Large intestine (tissue), 3 donors: Measurements from ENCODE around the gene NPIPA1. TPM values are rescaled to one million over a fixed set of nuclear protein-coding genes. Genes with fewer than 3 reads are reported as not detected.
"Not testable (repeated sequence)": the region's sequence is repeated elsewhere in the genome, so short reads cannot be mapped to it uniquely, and the experiment has no call there.

Experiments
- DNase-seq, 2 donors: peaks; one replicate each; pipeline versions ENCODE4 v3.0.0 to v3.0.0-alpha.2; 2013
- H3K27ac ChIP-seq: one replicate; pipeline ENCODE4 v1.5.1; 2013; ENCODE audit warnings: low read length
- H3K27me3 ChIP-seq: 2 replicates; pipeline ENCODE4 v1.6.1; 2013; ENCODE audit warnings: low read length; ENCODE audit not compliant: control insufficient read depth, insufficient read depth
- H3K36me3 ChIP-seq: 2 replicates; pipeline ENCODE4 v1.6.1; 2013; ENCODE audit warnings: low read length; ENCODE audit not compliant: control insufficient read depth, insufficient read depth
- H3K4me1 ChIP-seq: one replicate; pipeline ENCODE4 v1.6.1; 2013; ENCODE audit warnings: low read length; ENCODE audit not compliant: control insufficient read depth, insufficient read depth
- H3K4me3 ChIP-seq: one replicate; pipeline ENCODE4 v1.5.1; 2013; ENCODE audit warnings: low read length
- H3K9me3 ChIP-seq: one replicate; pipeline ENCODE4 v1.6.1; 2013; ENCODE audit warnings: mild to moderate bottlenecking, low read depth, low read length, moderate library complexity; ENCODE audit not compliant: control insufficient read depth
- WGBS: methylation state at CpG from one replicate; pipeline ENCODE4 v1.1.5; 2013; ENCODE audit warnings: low lambda C conversion rate; ENCODE audit not compliant: insufficient coverage; 5-methylcytosine and 5-hydroxymethylcytosine counted together
- polyA plus RNA-seq: library from polyadenylated mRNA; unstranded; fragments of 120-200 nt; gene quantifications from one replicate; pipeline ENCODE4 v1.2.1, GENCODE V29; 2013

NPIPA1 gene
- polyA plus RNA-seq, 1 donor: 124 TPM

DNA sequence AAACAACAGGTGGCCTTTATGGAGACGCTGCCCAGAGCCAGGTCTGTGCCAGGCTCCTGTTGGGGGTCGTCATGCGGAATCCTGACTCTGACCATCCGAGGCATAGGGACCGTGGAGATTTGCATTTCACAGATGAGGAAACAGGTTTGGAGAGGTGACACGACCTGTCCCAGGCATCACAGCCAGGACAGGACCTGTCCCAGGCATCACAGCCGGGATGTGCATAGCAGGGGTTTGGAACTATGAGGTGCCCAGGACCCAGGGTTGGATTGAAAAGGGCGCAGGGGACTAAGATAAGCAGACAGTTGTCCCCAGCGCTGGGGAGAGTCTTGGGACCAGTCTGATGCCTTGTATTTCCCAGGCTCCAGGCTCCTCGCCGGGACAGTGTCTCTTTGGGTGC lies 24.7 kb upstream of the NPIPA1 start:
- not testable (repeated sequence) for H3K9me3 ChIP-seq, H3K36me3 ChIP-seq, H3K4me3 ChIP-seq, H3K27me3 ChIP-seq, H3K27ac ChIP-seq, H3K4me1 ChIP-seq, DNase-seq
- no CpG with 5 or more reads among the region's 11 CpGs for WGBS

DNA sequence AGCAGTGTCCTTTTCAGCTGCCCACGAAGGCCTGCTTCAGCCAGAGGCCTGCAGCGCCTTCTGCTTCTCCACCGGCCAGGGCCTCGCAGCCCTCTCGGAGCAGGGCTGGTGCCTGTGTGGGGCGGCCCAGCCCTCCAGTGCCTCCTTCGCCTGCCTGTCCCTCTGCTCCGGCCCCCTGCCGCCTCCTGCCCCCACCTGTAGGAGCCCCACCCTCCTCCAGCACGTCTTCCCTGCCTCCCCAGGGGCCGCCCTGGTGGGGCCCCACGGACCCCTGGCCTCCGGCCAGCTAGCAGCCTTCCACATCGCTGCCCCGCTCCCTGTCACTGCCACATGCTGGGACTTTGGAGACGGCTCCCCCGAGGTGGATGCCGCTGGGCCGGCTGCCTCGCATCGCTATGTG lies 18.7 kb upstream of the NPIPA1 start:
- not testable (repeated sequence) for H3K4me3 ChIP-seq, H3K4me1 ChIP-seq, H3K27me3 ChIP-seq, H3K36me3 ChIP-seq, H3K27ac ChIP-seq, H3K9me3 ChIP-seq, DNase-seq
- WGBS: no CpG with 5 or more reads among the region's 21 CpGs

GRCh38 chr16:14919837-14920600 lies 17.2 kb upstream of the NPIPA1 start:
- not testable (repeated sequence) for H3K27ac ChIP-seq, H3K9me3 ChIP-seq, DNase-seq, H3K27me3 ChIP-seq, H3K36me3 ChIP-seq, H3K4me1 ChIP-seq, H3K4me3 ChIP-seq
- WGBS: no CpG with 5 or more reads among the region's 41 CpGs

DNA sequence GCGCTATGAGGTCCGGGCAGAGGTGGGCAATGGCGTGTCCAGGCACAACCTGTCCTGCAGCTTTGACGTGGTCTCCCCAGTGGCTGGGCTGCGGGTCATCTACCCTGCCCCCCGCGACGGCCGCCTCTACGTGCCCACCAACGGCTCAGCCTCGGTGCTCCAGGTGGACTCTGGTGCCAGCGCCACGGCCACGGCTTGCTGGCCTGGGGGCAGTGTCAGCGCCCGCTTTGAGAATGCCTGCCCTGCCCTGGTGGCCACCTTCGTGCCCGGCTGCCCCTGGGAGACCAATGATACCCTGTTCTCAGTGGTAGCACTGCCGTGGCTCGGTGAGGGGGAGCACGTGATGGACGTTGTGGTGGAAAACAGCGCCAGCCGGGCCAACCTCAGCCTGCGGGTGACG lies 15.0 kb upstream of the NPIPA1 start:
- H3K27me3 ChIP-seq, DNase-seq, H3K4me1 ChIP-seq, H3K4me3 ChIP-seq, H3K27ac ChIP-seq, H3K36me3 ChIP-seq, H3K9me3 ChIP-seq: not testable (repeated sequence)
- no CpG with 5 or more reads among the region's 27 CpGs for WGBS

- H3K27ac ChIP-seq, H3K4me1 ChIP-seq, H3K4me3 ChIP-seq, H3K27me3 ChIP-seq, DNase-seq, H3K9me3 ChIP-seq, H3K36me3 ChIP-seq: not testable (repeated sequence)
- WGBS: no CpG with 5 or more reads among the region's 16 CpGs
Observed at GRCh38 chr16:14922968-14923367, 14.3 kb upstream of the NPIPA1 start.

- H3K27ac ChIP-seq, H3K4me1 ChIP-seq, H3K4me3 ChIP-seq, DNase-seq, H3K27me3 ChIP-seq, H3K36me3 ChIP-seq, H3K9me3 ChIP-seq: not testable (repeated sequence)
- no CpG with 5 or more reads among the region's 31 CpGs for WGBS
Observed at GRCh38 chr16:14923394-14924088, 13.7 kb upstream of the NPIPA1 start.

DNA sequence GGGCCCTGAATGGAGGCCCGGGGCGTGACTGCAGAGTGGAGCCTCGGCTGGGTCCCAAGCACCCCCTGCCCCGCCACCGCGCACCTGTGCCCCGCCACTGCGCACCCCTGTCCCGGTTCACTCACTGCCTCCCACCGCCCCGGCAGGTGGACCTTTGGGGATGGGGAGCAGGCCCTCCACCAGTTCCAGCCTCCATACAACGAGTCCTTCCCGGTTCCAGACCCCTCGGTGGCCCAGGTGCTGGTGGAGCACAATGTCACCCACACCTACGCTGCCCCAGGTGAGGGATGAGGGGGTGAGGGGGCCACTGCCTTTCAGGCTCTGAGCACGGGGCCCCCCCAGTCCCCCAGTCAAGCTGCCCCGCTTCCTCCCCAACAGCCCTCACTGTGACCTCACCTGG lies 12.9 kb upstream of the NPIPA1 start:
- not testable (repeated sequence) for H3K27ac ChIP-seq, H3K4me1 ChIP-seq, DNase-seq, H3K4me3 ChIP-seq, H3K9me3 ChIP-seq, H3K36me3 ChIP-seq, H3K27me3 ChIP-seq
- WGBS: no CpG with 5 or more reads among the region's 17 CpGs

DNA sequence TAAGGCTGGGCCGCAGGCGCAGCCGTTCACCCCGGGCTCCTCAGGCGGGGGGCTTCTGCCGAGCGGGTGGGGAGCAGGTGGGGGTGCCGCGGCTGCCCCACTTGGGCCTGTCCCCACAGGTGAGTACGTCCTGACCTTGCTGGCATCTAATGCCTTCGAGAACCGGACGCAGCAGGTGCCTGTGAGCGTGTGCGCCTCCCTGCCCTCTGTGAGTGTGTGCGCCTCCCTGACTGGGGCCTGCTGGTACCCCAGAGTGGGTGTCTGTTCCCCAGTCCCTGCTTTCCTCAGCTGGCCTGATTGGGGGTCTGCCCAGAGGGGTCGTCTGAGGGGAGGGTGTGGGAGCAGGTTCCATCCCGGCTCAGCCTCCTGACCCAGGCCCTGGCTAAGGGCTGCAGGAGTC lies 12.3 kb upstream of the NPIPA1 start:
- H3K27ac ChIP-seq, H3K9me3 ChIP-seq, H3K27me3 ChIP-seq, H3K4me1 ChIP-seq, DNase-seq, H3K4me3 ChIP-seq, H3K36me3 ChIP-seq: not testable (repeated sequence)
- no CpG with 5 or more reads among the region's 18 CpGs for WGBS

DNA sequence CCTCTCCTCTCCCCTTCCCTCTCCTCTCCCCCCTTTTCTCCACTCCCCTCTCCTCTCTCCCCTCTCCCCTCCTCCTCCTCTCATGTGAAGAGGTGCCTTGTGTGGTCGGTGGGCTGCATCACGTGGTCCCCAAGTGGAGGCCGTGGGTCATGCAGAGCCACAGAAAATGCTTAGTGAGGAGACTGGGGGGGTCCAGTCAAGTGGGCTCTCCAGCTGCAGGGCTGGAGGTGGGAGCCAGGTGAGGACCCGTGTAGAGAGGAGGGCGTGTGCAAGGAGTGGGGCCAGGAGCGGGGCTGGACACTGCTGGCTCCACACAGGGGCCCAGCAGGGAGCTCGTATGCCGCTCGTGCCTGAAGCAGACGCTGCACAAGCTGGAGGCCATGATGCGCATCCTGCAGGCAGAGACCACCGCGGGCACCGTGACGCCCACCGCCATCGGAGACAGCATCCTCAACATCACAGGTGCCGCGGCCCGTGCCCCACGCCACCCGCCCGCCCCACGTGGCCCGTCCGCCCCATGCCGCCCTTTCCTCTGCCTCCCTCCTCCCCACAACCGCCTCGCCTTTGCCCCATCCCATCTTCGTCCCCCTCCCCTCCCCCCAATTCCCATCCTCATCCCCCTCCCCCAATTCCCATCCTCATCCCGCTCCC lies 9.1 kb upstream of the NPIPA1 start:
- peak in 1 of 2 donors; percentile 1 for DNase-seq
- not testable (repeated sequence) for H3K36me3 ChIP-seq, H3K4me1 ChIP-seq, H3K27me3 ChIP-seq, H3K9me3 ChIP-seq, H3K4me3 ChIP-seq, H3K27ac ChIP-seq
- no CpG with 5 or more reads among the region's 31 CpGs for WGBS

DNA sequence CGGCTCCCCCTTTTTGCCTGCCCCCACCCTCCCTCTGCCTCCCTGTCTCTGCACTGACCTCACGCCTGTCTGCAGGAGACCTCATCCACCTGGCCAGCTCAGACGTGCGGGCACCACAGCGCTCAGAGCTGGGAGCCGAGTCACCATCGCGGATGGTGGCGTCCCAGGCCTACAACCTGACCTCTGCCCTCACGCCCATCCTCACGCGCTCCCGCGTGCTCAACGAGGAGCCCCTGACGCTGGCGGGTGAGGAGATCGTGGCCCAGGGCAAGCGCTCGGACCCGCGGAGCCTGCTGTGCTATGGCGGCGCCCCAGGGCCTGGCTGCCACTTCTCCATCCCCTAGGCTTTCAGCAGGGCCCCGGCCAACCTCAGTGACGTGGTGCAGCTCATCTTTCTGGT lies 8.1 kb upstream of the NPIPA1 start:
- H3K4me3 ChIP-seq, H3K9me3 ChIP-seq, H3K27me3 ChIP-seq, H3K4me1 ChIP-seq, DNase-seq, H3K36me3 ChIP-seq, H3K27ac ChIP-seq: not testable (repeated sequence)
- no CpG with 5 or more reads among the region's 26 CpGs for WGBS
